Endothelial cell of umbilical vein (primary cell): Measurements from ENCODE around the gene OR2T29. TPM values are rescaled to one million over a fixed set of nuclear protein-coding genes. Genes with fewer than 3 reads are reported as not detected.

Experiments used
- BruUV-seq: library from RNA; stranded (reverse); fragments of 400-500 nt; replicated peaks from 2 replicates; lab custom pipeline; 2021; lab: Mats Ljungman, UMichigan
- CTCF ChIA-PET: fragments of 300-600, 350-600 bp; sonication (Branson Sonifier 250); formaldehyde crosslinking; loops from one replicate; lab custom pipeline; 2021; ENCODE audit warnings: antibody characterized with exemption, inconsistent platforms; lab: Charles Lee
- POLR2A ChIA-PET: fragments of 300-600, 350-600 bp; sonication (Branson Sonifier 250); formaldehyde crosslinking; loops from one replicate; lab custom pipeline; 2021; ENCODE audit warnings: antibody characterized with exemption, inconsistent platforms; lab: Charles Lee
- DNase-seq: peaks from one replicate; pipeline ENCODE4 v3.0.0-alpha.2; 2011; ENCODE audit warnings: low read depth, low spot score
- FAIRE-seq: peaks from 2 replicates; lab custom pipeline; 2011; peaks lifted over from hg19 to GRCh38; lab: Jason Lieb, UNC
- H2AFZ ChIP-seq: 2 replicates; pipeline ENCODE4 v1.6.0; 2012; ENCODE audit warnings: low read depth, low read length, control low read depth, inconsistent platforms
- H3K27ac ChIP-seq: 2 replicates; pipeline ENCODE4 v1.5.1; 2011; ENCODE audit warnings: low read depth, mild to moderate bottlenecking, control low read depth, low read length, moderate library complexity; ENCODE audit not compliant: insufficient read depth
- H3K27me3 ChIP-seq, 2 experiments: 2 replicates each; pipeline versions ENCODE4 v1.6.0 to v1.6.1; 2011; ENCODE audit warnings: low read length in 2 of 2, mixed read lengths in 1 of 2; ENCODE audit not compliant: control insufficient read depth in 2 of 2, insufficient read depth in 2 of 2
- H3K36me3 ChIP-seq, 2 experiments: 2 replicates in 1 of 2; 3 replicates in 1 of 2; pipeline ENCODE4 v1.5.1; 2011; ENCODE audit warnings: low read length in 2 of 2, mild to moderate bottlenecking in 1 of 2, moderate library complexity in 1 of 2; ENCODE audit not compliant: control insufficient read depth in 2 of 2, insufficient read depth in 2 of 2; ENCODE audit errors: extremely low read depth in 1 of 2
- H3K4me1 ChIP-seq: 3 replicates; pipeline ENCODE4 v1.5.1; 2011; ENCODE audit warnings: mild to moderate bottlenecking, low read length; ENCODE audit not compliant: control insufficient read depth, insufficient read depth; ENCODE audit errors: extremely low read depth
- H3K4me2 ChIP-seq: 2 replicates; pipeline ENCODE4 v1.6.1; 2011; ENCODE audit warnings: low read length, control low read depth, mixed read lengths; ENCODE audit not compliant: insufficient read depth
- H3K4me3 ChIP-seq, 3 experiments: fragments of 200-600 bp in 1 of 3; sonication (generic), shearing (Covaris generic) in 1 of 3; replicated peaks in 1 of 3; 2 replicates each; pipeline ENCODE4 v1.5.1; 2011 to 2016; ENCODE audit warnings: control low read depth in 3 of 3, low read length in 3 of 3, mild to moderate bottlenecking in 2 of 3, inconsistent platforms in 1 of 3, low read depth in 1 of 3, moderate library complexity in 1 of 3; ENCODE audit not compliant: insufficient read depth in 1 of 3
- H3K79me2 ChIP-seq: 2 replicates; pipeline ENCODE4 v1.6.0; 2012; ENCODE audit warnings: low read length, inconsistent platforms; ENCODE audit not compliant: control insufficient read depth, insufficient read depth
- H3K9ac ChIP-seq: replicated peaks from 2 replicates; pipeline ENCODE3; 2011; ENCODE audit warnings: low read length, control low read depth; ENCODE audit not compliant: insufficient read depth; ENCODE audit errors: extremely low read depth
- H3K9me1 ChIP-seq: replicated peaks from 3 replicates; pipeline ENCODE4 v1.6.0; 2011; ENCODE audit warnings: mild to moderate bottlenecking, low read length; ENCODE audit not compliant: control insufficient read depth, insufficient read depth; ENCODE audit errors: extremely low read depth
- H3K9me3 ChIP-seq: replicated peaks from 2 replicates; pipeline ENCODE4 v1.5.1; 2012; ENCODE audit warnings: low read length, inconsistent platforms; ENCODE audit not compliant: control insufficient read depth, insufficient read depth
- H4K20me1 ChIP-seq: replicated peaks from 2 replicates; pipeline ENCODE3; 2011; ENCODE audit warnings: mild to moderate bottlenecking, low read length; ENCODE audit not compliant: control insufficient read depth, insufficient read depth; ENCODE audit errors: extremely low read depth
- EZH2 ChIP-seq: IDR thresholded peaks from 2 replicates; pipeline ENCODE4 v1.6.1; 2012; ENCODE audit warnings: borderline replicate concordance, low read depth, mild to moderate bottlenecking, moderate library complexity, low read length, inconsistent platforms; ENCODE audit not compliant: severe bottlenecking
- FOS ChIP-seq: IDR thresholded peaks from 2 replicates; pipeline ENCODE4 v1.6.1; 2011; ENCODE audit warnings: mild to moderate bottlenecking, low read length, moderate library complexity, borderline replicate concordance; ENCODE audit not compliant: insufficient read depth
- GATA2 ChIP-seq: IDR thresholded peaks from 2 replicates; pipeline ENCODE4 v1.7.0; 2011; ENCODE audit warnings: low read depth, mild to moderate bottlenecking, moderate library complexity, mixed read lengths, low read length; ENCODE audit not compliant: insufficient read length, insufficient read depth
- JUN ChIP-seq: IDR thresholded peaks from 2 replicates; pipeline ENCODE4 v1.6.1; 2011; ENCODE audit warnings: borderline replicate concordance, low read depth; ENCODE audit not compliant: insufficient read length, insufficient read depth
- MYC ChIP-seq: IDR thresholded peaks from one replicate; pipeline ENCODE4 v1.6.1; 2011; ENCODE audit warnings: mild to moderate bottlenecking, low read depth, low read length
- POLR2A ChIP-seq: IDR thresholded peaks from 2 replicates; pipeline ENCODE4 v1.6.1; 2012; ENCODE audit warnings: low read depth, mild to moderate bottlenecking, control low read depth, low read length
- POLR2AphosphoS5 ChIP-seq: IDR thresholded peaks from 2 replicates; pipeline ENCODE4 v1.6.1; 2012; ENCODE audit warnings: low read depth, mild to moderate bottlenecking, control low read depth, low read length, moderate library complexity; ENCODE audit not compliant: insufficient read depth
- dilution Hi-C: fragments of 300-500 bp; cut with MboI; formaldehyde crosslinking; loops from one replicate; pipeline ENCODE4 v1.15.0; 2019; ENCODE audit warnings: low sequenced_read_pairs; ENCODE audit not compliant: extremely low pct_ligation_motif_present
- intact Hi-C: fragments of 100-400 bp; cut with micrococcal nuclease; formaldehyde crosslinking; loops from one replicate; pipeline ENCODE4 v1.10.0; 2022
- polyA plus RNA-seq, 4 experiments: library from polyadenylated mRNA; depleted of rRNA in 3 of 4; stranded (reverse) in 3 of 4; unstranded in 1 of 4; fragments of >200 nt; gene quantifications; 2 replicates each; pipeline versions ENCODE4 v1.2.1 to v1.2.3, GENCODE V29; 2011 to 2012; ENCODE audit warnings: missing spikeins in 1 of 4
- total RNA-seq: library from RNA; stranded (reverse); gene quantifications from 2 replicates; pipeline ENCODE4 v1.2.3, GENCODE V29; 2021
- TF ChIP-seq, protein P1 (sequence below), 2 donors: IDR thresholded peaks; 1 replicate in 1 of 2; 2 replicates in 1 of 2; pipeline ENCODE4 v1.5.1; 2011; ENCODE audit warnings: low read length in 2 of 2, mild to moderate bottlenecking in 2 of 2, moderate library complexity in 2 of 2, control low read depth in 1 of 2, inconsistent platforms in 1 of 2, low read depth in 1 of 2; ENCODE audit not compliant: insufficient read depth in 1 of 2; ENCODE audit errors: extremely low read depth in 1 of 2
- TF ChIP-seq, protein P2 (sequence below): IDR thresholded peaks from 2 replicates; pipeline ENCODE4 v1.6.1; 2011; ENCODE audit not compliant: insufficient read depth, insufficient read length

The OR2T29 gene
- total and polyA plus RNA-seq, 2 donors (not counting 3 experiments of a cell fraction or from before 2014, with no cell fraction given), result not detected

DNA sequence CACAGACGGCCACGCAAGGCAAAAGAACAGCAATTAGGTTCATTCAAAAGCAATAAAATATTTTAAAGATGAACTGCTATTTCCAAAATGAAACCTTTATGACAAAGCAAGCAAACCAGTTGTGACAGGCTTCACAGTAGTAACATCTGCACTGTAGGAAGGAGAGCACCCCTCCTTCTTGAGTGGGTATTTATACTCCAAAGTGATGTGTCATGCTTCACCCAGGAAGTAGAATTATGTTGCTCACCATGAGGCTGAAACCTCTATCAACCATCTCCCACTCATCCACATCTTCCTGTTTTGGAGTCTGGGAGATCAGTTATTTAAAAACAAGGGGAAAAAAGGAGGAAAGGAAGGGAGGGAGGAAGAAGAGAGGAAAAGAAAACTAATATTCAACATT, 34.0 kb upstream of the OR2T29 start:
- Histone ChIP-seq H2AFZ (no peak overlapping the region), H3K9me3 (peaks cover 2% of the 10 kb centered on the region), H3K4me3 (no peak overlapping the region), H3K9ac (no peak overlapping the region), H3K79me2 (no peaks in the 10 kb centered on the region), H3K4me2 (no peak overlapping the region), H3K9me1 (no peaks in the 10 kb centered on the region), H3K4me1 (no peaks in the 10 kb centered on the region), H4K20me1 (no peaks in the 10 kb centered on the region), H3K36me3 (no peaks in the 10 kb centered on the region), H3K27me3 (no peaks in the 10 kb centered on the region), H3K27ac (no peak overlapping the region)
- no peak for DNase-seq
- ChIA-PET POLR2A (no interaction called here), CTCF (no interaction called here)
- TF ChIP-seq EZH2 (no peak), POLR2AphosphoS5 (no peak), MYC (no peak), JUN (no peak)
- TF ChIP-seq, protein P1, sequence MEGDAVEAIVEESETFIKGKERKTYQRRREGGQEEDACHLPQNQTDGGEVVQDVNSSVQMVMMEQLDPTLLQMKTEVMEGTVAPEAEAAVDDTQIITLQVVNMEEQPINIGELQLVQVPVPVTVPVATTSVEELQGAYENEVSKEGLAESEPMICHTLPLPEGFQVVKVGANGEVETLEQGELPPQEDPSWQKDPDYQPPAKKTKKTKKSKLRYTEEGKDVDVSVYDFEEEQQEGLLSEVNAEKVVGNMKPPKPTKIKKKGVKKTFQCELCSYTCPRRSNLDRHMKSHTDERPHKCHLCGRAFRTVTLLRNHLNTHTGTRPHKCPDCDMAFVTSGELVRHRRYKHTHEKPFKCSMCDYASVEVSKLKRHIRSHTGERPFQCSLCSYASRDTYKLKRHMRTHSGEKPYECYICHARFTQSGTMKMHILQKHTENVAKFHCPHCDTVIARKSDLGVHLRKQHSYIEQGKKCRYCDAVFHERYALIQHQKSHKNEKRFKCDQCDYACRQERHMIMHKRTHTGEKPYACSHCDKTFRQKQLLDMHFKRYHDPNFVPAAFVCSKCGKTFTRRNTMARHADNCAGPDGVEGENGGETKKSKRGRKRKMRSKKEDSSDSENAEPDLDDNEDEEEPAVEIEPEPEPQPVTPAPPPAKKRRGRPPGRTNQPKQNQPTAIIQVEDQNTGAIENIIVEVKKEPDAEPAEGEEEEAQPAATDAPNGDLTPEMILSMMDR (IDR thresholded peaks at IDR 0.05; ENCODE audit: extremely low read depth in 1 of 2, insufficient read depth in 1 of 2, low read depth in 1 of 2, low read length in 2 of 2), result no peak
- no TSS peak for BruUV-seq
- intact Hi-C loops, result no loop called here
- dilution Hi-C loops, result no loop called here
- no peak for FAIRE-seq

DNA sequence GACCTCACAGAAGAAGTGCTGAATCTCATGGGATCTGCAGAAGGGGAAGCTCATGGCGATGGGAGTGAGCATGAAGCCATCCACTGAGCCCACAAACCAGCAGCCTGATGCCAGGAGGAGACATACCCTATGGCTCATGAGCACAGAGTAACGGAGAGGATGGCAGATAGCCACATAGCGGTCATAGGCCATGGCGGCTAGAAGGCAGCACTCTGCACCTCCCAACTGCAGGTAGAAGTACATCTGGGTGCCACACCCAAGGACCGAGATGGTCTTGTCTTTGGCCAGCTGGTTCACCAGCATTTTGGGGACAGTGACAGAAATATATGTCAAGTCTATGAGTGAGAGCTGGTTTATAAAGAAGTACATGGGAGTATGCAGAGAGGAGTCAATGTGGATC, 30.7 kb upstream of the OR2T29 start:
- BruUV-seq, result no TSS peak
- dilution Hi-C loops, result no loop called here
- CTCF ChIA-PET, result no interaction called here

More for the DNA sequence above, 30.7 kb upstream of the OR2T29 start:
- Histone ChIP-seq H3K36me3 (no peaks in the 10 kb centered on the region), H3K9me3 (no peaks in the 10 kb centered on the region), H3K79me2 (no peaks in the 10 kb centered on the region), H4K20me1 (no peaks in the 10 kb centered on the region), H3K27me3 (no peaks in the 10 kb centered on the region), H3K9ac (no peak overlapping the region), H3K4me2 (no peak overlapping the region), H3K27ac (no peak overlapping the region), H3K4me3 (no peak overlapping the region), H3K4me1 (no peaks in the 10 kb centered on the region), H2AFZ (no peak overlapping the region), H3K9me1 (no peaks in the 10 kb centered on the region)
- FAIRE-seq (no peak), DNase-seq (no peak)
- intact Hi-C loops, result no loop called here
- POLR2A ChIA-PET, result no interaction called here
- TF ChIP-seq FOS, result no peak
- no peak for TF ChIP-seq EZH2
- no peak for TF ChIP-seq JUN
- TF ChIP-seq MYC, result no peak
- TF ChIP-seq POLR2A, result no peak
- TF ChIP-seq, protein P1 (IDR thresholded peaks at IDR 0.05; ENCODE audit: extremely low read depth in 1 of 2, insufficient read depth in 1 of 2, low read depth in 1 of 2, low read length in 2 of 2), result no peak
- TF ChIP-seq GATA2, result no peak
- TF ChIP-seq, protein P2, sequence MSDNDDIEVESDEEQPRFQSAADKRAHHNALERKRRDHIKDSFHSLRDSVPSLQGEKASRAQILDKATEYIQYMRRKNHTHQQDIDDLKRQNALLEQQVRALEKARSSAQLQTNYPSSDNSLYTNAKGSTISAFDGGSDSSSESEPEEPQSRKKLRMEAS, result no peak
- TF ChIP-seq POLR2AphosphoS5, result no peak
